ENCODE data around the gene TNFAIP1.

DNA sequence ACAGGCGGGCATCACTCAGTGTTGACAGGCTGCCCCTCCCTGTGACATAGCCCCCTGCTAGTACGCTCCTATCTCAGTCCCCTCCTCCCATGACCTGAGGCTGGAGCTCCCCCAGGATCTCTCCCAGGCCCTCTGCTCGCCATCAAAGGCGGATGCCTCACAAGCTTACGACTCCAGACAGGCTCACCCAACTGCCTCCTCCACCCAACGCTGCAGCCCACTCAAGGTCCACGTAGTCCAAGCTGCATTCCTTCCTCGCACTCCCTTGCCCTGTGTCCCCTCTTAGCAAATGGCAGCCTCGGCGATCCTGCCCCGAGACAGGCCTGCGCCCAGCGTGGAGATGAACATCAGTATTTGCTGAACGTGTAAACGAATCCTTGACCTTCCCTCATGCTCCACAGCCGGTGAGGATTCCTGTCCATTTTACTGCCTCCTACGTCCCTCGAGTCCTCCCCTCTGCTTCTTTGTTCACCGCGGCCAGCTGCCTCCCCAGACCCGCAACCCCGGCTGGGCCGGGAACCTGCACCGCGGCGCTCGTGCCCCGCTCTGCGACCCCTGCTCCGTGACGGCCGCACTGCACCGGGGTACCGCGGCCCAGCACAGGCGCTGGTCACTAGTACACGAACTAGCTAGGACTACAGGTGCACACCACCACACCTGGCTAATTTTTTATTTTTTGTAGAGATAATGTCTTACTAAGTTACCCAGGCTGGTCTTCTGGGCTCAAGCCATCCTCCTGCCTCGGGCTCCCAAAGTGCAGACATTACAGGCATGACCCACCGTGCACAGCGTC is 17.4 kb upstream of the TNFAIP1 start:
- TF ChIP-seq, protein P1, sequence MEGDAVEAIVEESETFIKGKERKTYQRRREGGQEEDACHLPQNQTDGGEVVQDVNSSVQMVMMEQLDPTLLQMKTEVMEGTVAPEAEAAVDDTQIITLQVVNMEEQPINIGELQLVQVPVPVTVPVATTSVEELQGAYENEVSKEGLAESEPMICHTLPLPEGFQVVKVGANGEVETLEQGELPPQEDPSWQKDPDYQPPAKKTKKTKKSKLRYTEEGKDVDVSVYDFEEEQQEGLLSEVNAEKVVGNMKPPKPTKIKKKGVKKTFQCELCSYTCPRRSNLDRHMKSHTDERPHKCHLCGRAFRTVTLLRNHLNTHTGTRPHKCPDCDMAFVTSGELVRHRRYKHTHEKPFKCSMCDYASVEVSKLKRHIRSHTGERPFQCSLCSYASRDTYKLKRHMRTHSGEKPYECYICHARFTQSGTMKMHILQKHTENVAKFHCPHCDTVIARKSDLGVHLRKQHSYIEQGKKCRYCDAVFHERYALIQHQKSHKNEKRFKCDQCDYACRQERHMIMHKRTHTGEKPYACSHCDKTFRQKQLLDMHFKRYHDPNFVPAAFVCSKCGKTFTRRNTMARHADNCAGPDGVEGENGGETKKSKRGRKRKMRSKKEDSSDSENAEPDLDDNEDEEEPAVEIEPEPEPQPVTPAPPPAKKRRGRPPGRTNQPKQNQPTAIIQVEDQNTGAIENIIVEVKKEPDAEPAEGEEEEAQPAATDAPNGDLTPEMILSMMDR (optimal IDR thresholded peaks at IDR 0.05 in 1 of 3, IDR thresholded peaks at IDR 0.05 in 1 of 3, conservative IDR thresholded peaks at IDR 0.05 in 1 of 3; ENCODE audit: extremely low read depth in 1 of 3, insufficient read depth in 2 of 3, low read length in 3 of 3), result no peak
- no peak for TF ChIP-seq EZH2 (IDR thresholded peaks at IDR 0.05; ENCODE audit: low read length)
